GM21447 (cell line): Measurements from ENCODE around the gene SPATA31E1.
"Not testable (repeated sequence)": the region's sequence is repeated elsewhere in the genome, so short reads cannot be mapped to it uniquely, and the experiment has no call there.

Source experiments
- ATAC-seq: cut with Tn5 transposase; IDR thresholded peaks from one replicate; pipeline ENCODE4 v1.9.1; 2021; ENCODE audit not compliant: unreplicated experiment

SPATA31E1 gene

DNA sequence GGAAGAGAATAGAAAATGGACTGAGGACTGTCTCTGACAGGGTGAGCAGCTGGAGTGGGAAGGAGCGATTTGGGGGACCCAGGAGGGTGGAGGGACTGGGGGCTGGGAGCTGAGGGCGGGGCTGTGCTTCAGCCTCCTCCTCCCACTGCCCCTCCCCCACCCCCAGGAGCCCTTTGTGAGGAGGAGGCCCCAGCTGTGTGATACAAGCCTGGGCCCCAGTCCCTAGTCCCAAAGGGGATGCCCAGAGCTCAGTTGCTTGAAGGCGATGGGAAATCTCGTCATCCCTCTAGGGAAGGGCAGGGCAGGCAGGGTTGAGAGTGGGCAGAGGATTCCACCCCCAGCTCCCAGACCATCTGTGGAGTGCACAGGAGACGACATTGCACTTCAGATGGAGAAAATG is at the start of gene SPATA31E1:
SPATA31E1 (plus strand) TSS at position 251 of the 400 bp plus-strand sequence; CDS start at position 266, 15 bp downstream.
- no peak for ATAC-seq

DNA sequence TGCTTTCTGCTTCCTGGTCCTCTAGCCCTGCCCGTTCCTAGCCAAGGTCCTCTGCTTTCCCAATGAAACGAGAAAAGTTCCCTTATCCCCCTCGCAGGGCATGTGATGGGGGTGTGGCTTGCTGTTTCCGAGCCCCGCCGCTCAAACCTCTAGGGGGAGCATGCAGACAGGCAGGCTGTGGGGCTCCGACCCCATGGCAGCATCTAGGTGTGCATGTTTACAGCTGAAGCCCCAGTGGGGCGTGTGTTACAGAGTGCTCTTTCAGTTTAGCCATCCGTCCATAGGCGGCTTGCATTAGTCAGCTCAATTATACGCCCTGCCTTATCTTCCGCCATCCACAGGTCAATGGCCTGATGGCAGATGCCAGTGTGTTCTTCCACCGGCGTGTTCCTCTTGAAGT is 48.3 kb upstream of the SPATA31E1 start:
- ATAC-seq: no peak

DNA sequence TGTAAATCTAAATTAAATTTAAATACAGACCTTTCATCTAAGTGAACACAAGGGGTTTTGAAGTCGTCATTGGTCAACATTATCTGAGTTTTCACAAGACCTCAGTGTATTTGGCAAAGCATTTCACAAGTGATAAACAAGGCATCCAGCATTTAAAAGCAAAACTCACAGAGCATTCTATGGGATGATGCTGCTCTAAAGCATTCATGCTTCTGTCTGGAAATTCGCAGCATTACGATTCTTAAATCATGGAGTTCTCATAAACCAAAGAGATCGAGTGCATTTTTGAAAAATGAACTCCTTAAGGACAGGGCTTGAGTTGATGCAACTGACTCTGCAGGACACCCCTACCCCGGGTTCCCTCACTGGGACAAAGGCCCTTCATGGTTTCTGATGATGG is 46.1 kb upstream of the SPATA31E1 start:
- no peak for ATAC-seq

DNA sequence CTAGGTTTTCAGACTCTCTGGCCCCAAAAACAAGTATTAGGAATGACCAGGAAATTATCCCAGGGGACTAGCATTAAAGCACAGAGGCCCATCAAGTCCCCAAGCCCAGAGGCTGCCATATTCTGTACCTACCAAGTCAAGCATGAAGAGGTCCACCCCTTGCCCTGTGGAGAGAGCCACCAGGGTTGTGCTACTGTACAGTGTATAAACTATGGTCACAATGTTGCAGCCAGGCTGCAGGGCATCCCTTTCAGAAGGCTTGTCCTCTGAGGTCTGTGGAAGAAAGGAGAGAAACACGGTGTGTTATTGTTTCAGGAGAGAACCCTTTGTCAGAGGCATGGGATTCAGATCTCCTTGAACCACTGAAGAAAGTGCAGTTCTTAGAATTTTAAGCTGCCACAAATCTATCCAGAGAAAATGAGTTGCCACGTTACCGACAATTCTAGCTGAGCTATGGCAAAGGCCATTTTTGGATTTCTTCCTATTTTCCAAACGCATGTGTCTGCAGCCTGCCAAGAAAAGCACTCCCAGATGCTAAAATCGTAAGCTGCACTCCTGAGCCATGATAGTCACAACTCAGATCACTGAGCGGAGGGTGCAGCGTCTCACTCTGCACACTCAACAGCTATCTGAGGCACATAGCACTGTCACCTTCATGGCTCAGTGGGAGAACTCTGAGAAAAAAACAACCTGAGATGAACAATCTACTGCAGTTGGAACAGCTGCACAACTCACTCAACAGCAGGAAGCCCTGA is 45.5 kb upstream of the SPATA31E1 start:
- no peak for ATAC-seq

DNA sequence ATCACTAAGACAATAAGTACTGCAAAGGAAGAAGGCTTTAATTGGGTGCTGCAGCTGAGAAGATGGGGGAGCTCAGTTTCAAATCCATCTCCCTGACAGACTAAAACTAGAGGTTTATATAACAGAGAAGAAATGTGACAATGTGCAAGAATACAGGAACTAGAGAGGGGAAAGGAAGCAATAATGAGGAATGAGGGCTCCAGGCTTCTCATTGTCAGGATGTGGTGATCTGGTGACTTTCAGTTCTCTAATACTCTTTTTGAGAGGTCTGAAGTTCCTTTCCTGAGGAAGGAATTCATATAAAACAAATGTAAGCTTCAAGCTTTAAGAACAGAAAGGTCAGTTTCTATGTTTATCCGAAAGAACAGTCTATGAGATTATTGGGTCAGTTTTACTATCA is 42.5 kb upstream of the SPATA31E1 start:
- ATAC-seq: no peak

DNA sequence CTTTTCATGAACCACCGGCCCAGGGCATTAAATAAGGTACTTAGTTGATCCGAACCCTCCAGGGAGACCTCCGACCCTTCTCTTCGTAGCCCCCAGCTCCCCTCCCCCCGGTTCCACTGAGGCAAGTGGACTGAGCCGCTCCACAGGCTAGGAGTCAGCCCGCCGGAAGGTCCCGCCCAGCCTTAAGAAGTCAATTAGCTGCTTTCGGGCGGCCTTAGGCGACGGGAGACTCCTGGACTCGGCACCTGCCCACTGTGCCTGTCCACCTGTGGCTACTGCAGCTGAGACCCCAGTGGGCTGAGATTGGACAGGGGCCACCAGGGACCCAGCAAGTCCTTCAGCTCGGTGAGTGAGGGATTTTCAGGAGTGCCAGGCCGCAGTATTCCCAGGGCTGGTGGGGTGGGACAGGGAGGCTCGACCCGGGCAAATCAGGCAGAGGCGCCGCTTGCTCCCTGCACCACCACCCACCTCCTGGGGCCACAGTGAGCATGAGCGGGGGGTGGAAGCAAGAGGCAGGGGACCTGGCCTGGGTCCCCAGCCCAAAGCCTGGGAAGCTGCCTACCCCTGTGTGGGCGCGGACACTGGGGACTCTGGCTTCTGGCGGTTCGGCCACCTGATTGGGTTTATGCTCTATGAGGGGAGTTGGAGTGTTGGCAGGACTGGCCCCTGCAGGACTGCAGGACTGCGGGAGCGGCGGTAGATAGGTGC is 39.6 kb upstream of the SPATA31E1 start:
- ATAC-seq: no peak

DNA sequence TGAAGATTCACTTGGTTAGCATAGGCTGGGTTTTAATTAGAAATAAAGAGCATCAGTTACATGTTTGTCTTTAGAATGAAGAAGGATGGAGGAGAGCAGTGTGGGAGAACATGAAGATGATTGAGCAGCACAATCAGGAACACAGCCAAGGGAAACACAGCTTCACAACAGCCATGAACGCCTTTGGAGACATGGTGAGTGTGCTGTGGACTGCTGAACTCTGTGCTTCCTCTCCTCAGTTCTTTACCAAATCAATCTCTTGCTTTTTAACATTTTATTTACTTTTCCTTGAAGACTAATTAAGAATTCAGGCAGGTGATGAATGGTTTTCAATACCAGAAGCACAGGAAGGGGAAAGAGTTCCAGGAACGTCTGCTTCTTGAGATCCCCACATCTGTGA is 38.2 kb upstream of the SPATA31E1 start:
- ATAC-seq: no peak

DNA sequence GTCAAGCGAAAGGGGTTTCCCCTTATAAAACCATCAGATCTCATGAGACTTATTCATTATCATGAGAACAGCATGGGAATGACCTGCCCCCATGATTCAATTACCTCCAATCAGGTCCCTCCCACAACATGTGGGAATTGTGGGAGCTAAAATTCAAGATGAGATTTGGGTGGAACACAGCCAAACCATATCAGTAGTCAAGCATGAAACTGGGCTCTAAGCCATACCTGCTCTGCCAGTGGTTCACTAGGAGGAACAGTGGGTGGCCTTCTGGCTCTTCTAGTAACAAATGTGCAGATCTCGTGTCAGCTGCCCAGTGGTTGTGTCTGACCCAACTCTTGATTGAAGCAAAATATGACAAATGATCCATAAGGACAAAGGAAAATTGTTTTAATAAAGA is 34.9 kb upstream of the SPATA31E1 start:
- not testable (repeated sequence) for ATAC-seq

DNA sequence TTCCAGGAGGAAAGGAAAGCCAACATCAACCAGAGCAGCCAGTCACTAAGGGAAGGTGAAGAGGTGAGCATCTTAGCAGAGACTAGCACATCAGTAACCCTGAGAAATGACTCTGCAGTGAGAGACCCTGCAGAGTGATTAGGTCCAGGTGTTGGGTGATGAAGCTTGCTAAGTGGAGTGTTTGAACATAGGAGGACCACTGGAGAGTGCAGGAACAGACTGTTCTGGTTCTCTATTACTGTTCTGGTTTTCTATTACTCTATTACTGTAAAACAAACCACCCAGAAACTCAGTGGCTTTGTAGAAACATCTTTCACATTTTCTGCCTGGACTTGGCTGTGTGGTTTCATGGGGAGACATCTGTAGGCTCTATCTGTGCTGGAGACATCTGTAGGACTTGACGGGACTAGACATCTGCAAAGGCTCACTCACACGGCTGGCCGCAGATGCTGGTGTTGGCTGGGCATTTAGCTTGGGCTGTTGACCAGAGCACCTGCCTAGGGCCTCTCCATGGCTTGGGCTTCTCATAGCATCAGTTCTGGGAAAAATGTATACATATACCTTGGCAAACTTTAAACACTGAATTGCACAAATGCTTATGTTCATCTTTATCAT is 33.4 kb upstream of the SPATA31E1 start:
- no peak for ATAC-seq

DNA sequence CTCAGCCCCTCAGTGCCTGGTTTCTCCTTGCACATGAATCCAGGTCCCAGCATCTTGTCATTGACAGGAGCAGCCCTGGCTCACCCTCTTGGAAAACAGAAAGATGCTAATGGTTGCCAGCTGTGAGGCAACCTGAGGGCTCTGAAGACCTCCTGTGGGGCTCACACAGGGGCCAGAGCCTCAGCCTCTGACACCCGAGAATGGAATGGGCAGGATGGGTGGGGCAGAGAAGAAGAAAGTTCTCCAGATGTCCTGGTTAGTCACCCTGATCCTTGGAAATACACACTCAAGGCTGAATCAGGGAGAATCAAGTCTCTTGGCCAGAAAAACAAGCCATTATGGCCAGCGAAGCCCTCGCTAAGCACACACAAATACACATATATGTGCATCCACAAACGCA is 32.3 kb upstream of the SPATA31E1 start:
- no peak for ATAC-seq

DNA sequence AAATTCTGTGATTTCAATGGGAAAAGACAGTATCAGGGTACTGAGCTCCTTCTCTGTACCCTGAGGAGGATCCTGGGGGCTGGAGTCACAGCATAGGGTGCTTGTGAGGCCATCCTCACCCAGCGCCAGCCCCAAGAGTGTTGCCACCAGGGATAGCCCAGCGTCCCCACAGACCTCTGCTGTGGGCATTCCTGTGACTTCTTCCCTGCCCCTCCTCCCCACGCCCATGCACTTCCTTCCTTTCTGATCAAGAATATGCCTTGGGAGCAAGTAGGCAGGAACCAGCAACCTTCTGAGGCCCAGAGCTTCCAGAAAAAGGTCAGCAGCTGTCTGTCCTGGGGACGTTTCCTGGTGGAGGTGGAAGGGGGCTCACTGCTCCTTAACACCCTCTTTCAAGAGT is 31.5 kb upstream of the SPATA31E1 start:
- ATAC-seq: not testable (repeated sequence)

DNA sequence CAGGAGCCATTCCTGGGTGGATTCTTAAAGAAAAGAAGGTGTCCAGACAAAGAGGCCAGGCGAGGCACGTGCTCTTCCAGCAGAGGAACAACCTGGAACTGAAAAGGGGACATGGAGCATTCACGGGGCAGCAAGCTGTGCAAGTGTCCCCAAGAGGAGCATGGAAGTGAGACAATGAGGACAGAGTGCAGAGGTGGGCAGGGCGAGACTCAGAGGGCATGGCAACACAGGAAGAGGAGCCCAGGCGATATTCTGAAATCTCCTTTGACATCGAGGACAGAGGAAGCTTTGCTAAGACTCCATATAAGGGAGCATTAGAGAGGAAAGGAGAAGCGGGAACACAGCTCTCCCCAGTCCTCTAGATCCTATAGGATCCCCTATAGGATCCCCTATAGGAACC is 29.4 kb upstream of the SPATA31E1 start:
- ATAC-seq: no peak

DNA sequence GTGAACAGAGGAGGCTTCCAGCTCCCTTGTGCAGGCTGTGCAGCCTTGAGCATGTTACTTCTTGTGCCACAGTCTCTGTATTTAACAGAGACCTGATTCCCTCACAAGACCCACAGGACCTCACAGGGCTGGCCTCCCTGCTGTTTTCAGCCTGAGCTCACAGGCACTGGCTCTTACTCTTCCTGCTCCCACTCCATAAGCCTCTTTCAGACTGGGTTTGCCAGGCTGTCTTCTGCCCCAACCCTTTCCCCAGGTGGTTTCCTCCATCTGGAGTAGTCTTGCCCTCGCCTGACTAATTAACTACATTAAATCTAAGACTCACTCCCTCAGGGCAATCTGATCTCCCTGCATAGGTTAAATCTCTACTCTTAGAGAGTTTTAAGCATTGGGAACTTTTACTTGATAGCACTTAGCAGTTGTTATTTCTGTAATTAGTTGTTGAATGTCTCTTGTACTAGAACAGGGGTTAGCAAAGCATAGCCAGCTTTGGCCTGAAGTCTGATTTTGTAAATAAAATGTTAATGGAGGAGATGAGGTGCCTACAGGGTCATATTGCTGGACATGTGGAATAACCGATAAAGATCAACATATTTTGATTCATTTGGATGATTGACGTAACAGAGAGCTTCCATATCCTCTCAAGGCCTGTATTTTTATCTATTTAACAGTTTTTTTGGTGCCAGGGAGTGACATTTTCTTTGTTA is 28.6 kb upstream of the SPATA31E1 start:
- no peak for ATAC-seq

DNA sequence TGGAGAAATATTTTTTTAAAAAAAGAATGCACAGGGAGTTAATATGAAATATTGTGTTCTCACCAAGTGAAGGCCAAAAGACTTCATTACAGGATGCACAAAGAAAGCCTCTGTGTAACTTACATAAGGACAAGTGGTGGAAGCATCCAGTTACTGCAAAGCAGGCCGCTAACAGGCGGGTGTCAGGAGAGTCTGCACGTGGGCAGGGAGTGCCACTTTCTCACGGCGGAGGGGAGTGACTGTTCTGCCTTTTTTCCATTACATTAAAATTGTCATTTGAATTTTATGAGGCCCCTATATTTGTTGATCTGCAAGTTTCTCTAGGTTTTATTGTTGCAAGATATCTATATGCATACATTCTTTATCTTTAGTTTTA is 28.1 kb upstream of the SPATA31E1 start:
- ATAC-seq: no peak

DNA sequence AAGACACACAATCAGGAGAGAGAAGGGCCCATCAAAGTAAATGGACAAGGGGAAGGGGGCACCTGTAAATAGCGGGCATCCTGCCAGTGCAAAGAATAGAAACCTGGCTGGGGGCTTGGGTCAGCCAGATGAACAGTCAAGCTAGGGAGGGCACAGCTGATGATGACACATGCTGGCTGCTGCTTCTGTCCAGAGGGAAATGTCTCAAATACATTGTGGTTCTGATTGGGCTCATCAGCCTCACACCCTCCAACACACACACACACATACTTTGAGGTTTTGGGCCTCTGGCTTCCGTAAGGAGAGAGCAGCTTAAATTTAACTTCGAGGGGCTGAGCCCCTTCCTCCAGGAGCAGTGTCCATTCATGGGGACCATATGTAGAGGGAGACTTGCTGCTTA is 27.6 kb upstream of the SPATA31E1 start:
- ATAC-seq: no peak

DNA sequence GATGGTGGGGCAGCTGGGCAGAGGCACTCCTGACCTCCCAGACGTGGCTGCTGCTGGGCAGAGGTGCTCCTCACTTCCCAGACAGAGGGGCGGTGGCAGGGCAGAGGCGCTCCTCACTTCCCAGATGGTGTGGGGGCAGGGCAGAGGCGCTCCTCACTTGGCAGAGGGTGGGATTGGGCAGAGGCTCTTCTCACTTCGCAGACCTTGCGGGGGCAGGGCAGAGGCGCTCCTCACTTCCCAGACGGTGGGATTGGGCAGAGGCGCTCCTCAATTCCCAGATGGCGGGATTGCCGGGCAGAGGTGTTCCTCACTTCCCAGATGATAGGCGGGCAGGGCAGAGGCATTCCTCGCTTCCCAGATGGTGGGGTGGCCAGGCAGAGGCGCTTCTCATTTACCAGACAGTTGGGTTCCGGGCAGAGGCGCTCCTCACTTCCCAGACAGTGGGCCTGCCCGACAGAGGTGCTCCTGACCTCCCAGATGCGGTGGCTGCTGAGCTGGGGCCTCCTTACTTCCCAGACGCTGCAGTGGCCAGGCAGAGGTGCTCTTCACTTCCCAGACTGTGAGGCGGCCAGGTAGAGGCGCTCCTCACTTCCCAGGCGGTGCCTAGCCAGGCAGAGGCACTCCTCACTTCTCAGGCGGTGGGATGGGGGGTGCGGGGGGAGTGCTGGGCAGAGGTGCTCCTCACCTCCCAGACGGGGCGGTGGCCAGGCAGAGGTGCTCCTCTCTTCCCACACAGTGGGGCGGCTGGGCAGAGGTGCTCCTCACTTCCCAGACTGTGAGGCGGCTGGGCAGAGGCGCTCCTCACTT is 25.3 kb upstream of the SPATA31E1 start:
- no peak for ATAC-seq

DNA sequence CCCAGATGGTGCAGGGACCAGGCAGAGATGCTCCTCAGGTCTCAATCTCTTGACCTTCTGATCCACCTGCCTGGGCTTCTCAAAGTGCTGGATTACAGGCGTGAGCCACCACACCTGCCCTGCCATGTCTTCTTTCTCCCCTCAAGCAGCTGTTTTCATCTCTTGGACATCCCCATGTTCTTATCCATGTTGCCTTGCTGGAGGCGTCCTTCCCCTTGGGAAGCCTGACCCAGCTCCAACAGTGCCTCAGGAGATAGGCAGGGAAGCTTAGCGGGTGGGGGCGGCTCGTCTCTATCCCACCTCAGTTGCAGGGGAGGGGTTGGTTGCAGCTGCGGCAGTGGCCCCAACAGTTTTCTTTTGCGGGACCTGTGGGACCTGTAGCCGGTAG is 24.7 kb upstream of the SPATA31E1 start:
- ATAC-seq: no peak

DNA sequence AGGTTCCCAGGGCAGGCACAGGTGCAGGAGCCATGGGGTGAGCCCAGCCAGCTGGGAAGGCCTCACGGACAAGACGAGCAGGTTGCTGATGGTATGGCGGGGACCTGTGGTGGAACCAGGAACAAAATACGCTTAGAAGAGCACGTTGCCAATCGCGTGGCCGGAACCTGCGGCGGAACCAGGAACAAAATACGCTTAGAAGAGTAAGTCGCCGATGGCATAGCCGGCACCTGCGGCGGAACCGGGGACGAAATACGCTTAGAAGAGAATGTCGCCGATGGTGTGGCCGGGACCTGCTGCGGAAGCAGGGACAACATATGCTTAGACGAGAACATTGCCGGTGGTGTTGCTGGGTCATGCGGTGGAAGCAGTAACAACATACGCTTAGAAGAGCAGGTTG is 23.5 kb upstream of the SPATA31E1 start:
- no peak for ATAC-seq

DNA sequence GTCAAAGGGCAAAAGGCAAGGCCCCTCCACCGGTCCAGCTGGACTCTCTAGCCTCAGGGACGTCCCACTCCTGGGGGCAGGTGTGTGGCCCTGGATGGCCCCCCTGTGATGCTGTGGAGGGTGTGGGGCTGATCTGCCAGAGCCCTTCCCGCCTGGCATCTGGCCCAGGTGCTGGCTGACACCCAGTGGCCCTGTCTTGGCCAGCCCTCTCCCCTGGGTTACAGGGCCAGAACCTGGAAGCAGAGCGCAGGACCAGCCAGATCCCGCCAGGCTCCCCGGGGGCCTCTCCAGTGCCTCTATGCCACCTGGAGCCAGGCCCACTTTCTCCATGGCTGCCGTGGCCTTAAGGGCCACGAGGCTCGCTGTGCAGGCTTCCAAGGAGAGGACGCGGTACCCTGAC is 22.9 kb upstream of the SPATA31E1 start:
- ATAC-seq: no peak

DNA sequence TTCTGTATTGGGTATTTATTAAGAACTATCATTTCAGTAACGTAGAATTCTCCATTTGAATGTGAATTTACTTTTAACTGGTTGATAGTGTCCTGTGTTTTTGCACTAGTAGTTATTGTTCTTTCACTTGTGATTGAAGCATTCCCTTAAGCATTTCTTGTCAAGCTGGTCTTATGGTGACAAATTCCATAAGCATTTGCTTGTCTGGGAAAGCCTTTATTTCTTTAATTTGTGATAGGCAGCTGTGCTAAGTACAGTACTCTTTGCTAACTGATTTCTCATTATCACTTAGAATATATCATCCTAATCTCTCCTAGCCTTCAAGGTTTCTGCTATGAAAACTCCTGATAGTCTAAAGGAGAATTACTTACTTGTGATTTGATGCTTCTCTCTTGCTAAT is 21.3 kb upstream of the SPATA31E1 start:
- ATAC-seq: no peak
